Parathyroid adenoma (tissue), 2 donors: ENCODE data around the gene MIER2.

ENCODE experiments used
- H2AFZ ChIP-seq: fragments of 300-600 bp; sonication (generic); one replicate; pipeline ENCODE4 v1.7.0; 2017; ENCODE audit warnings: antibody characterized with exemption, mild to moderate bottlenecking
- H3K27ac ChIP-seq: fragments of 300-600 bp; sonication (generic); one replicate; pipeline ENCODE4 v1.7.0; 2017
- H3K27me3 ChIP-seq: fragments of 300-600 bp; sonication (generic); one replicate; pipeline ENCODE4 v1.7.0; 2017; ENCODE audit warnings: low read length; ENCODE audit not compliant: control insufficient read depth, insufficient read depth
- H3K36me3 ChIP-seq: fragments of 300-600 bp; sonication (generic); one replicate; pipeline ENCODE4 v1.7.0; 2017; ENCODE audit warnings: low read length; ENCODE audit not compliant: control insufficient read depth, insufficient read depth
- H3K4me1 ChIP-seq: fragments of 300-600 bp; sonication (generic); one replicate; pipeline ENCODE4 v1.7.0; 2017; ENCODE audit warnings: control low read depth
- H3K4me2 ChIP-seq: fragments of 300-600 bp; sonication (generic); one replicate; pipeline ENCODE4 v1.7.0; 2017; ENCODE audit warnings: low read length
- H3K4me3 ChIP-seq: fragments of 300-600 bp; sonication (generic); one replicate; pipeline ENCODE4 v1.7.0; 2017; ENCODE audit warnings: low read depth, low read length
- H3K79me2 ChIP-seq: fragments of 300-600 bp; sonication (generic); one replicate; pipeline ENCODE4 v1.7.0; 2017; ENCODE audit warnings: control low read depth
- H3K9ac ChIP-seq: fragments of 300-600 bp; sonication (generic); one replicate; pipeline ENCODE4 v1.7.0; 2017; ENCODE audit warnings: mild to moderate bottlenecking
- H3K9me3 ChIP-seq: fragments of 300-600 bp; sonication (generic); one replicate; pipeline ENCODE4 v1.7.0; 2017; ENCODE audit warnings: low read length; ENCODE audit not compliant: control insufficient read depth
- CTCF ChIP-seq: fragments of 300-600 bp; sonication (generic); IDR thresholded peaks from one replicate; pipeline ENCODE4 v1.7.0; 2017; ENCODE audit warnings: antibody characterized with exemption, mild to moderate bottlenecking
- donor health status: primary hyperparathyroidism.

The MIER2 gene

GRCh38 chr19:324716-325115, 19.9 kb downstream of the MIER2 start:
- Histone ChIP-seq H3K9ac (no peak overlapping the region), H3K4me3 (no peak overlapping the region), H3K27ac (no peak overlapping the region), H3K36me3 (no peaks in the 10 kb centered on the region), H2AFZ (no peak overlapping the region), H3K79me2 (peaks cover 30% of the 10 kb centered on the region), H3K4me2 (no peak overlapping the region), H3K27me3 (no peaks in the 10 kb centered on the region), H3K9me3 (no peaks in the 10 kb centered on the region), H3K4me1 (no peaks in the 10 kb centered on the region)
- TF ChIP-seq CTCF, result no peak

GRCh38 chr19:322616-323015, 22.0 kb downstream of the MIER2 start:
- Histone ChIP-seq H3K9me3 (no peaks in the 10 kb centered on the region), H2AFZ (no peak overlapping the region), H3K27ac (no peak overlapping the region), H3K27me3 (no peaks in the 10 kb centered on the region), H3K4me1 (no peaks in the 10 kb centered on the region), H3K79me2 (peaks cover 23% of the 10 kb centered on the region), H3K4me2 (no peak overlapping the region), H3K4me3 (no peak overlapping the region), H3K9ac (no peak overlapping the region), H3K36me3 (no peaks in the 10 kb centered on the region)
- no peak for TF ChIP-seq CTCF

DNA sequence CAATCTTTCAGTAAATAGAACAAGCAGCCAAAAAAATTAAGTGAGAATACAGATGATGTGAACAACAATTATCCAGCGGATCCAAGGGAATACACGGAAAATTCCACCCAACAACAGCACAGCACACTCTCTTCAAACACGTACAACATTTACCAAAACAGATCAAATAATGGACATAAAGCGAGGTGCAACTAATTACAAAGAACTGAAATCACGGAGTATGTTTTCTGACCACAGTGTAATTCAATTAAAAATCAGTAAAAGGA, 26.2 kb downstream of the MIER2 start:
- Histone ChIP-seq H3K79me2 (peaks cover 7% of the 10 kb centered on the region), H3K4me2 (no peak overlapping the region), H3K9me3 (no peaks in the 10 kb centered on the region), H3K9ac (no peak overlapping the region), H3K4me3 (no peak overlapping the region), H3K4me1 (no peaks in the 10 kb centered on the region), H3K27ac (no peak overlapping the region), H3K27me3 (no peaks in the 10 kb centered on the region), H2AFZ (no peak overlapping the region), H3K36me3 (no peaks in the 10 kb centered on the region)
- TF ChIP-seq CTCF, result no peak

- no peak overlapping the region for H3K9ac ChIP-seq
- no peaks in the 10 kb centered on the region for H3K27me3 ChIP-seq
- H2AFZ ChIP-seq, result no peak overlapping the region
- no peaks in the 10 kb centered on the region for H3K4me1 ChIP-seq
- no peak overlapping the region for H3K4me3 ChIP-seq
- H3K27ac ChIP-seq, result no peak overlapping the region
- no peaks in the 10 kb centered on the region for H3K36me3 ChIP-seq
- no peaks in the 10 kb centered on the region for H3K9me3 ChIP-seq
- TF ChIP-seq CTCF, result no peak
- no peak overlapping the region for H3K4me2 ChIP-seq
- peaks cover 4% of the 10 kb centered on the region for H3K79me2 ChIP-seq
Observed at GRCh38 chr19:317710-318508, 26.7 kb downstream of the MIER2 start.

GRCh38 chr19:315811-316210, 28.8 kb downstream of the MIER2 start:
- no peak overlapping the region for H2AFZ ChIP-seq
- H3K4me2 ChIP-seq, result no peak overlapping the region
- H3K27ac ChIP-seq, result no peak overlapping the region
- no peak overlapping the region for H3K4me3 ChIP-seq
- H3K27me3 ChIP-seq, result no peaks in the 10 kb centered on the region
- TF ChIP-seq CTCF, result no peak
- peaks cover 7% of the 10 kb centered on the region for H3K79me2 ChIP-seq
- no peaks in the 10 kb centered on the region for H3K9me3 ChIP-seq
- H3K4me1 ChIP-seq, result no peaks in the 10 kb centered on the region
- H3K36me3 ChIP-seq, result no peaks in the 10 kb centered on the region
- H3K9ac ChIP-seq, result no peak overlapping the region
